Measurements from ENCODE around the gene CDR2L. TPM values are rescaled to one million over a fixed set of nuclear protein-coding genes. Genes with fewer than 3 reads are reported as not detected.

CDR2L gene
- total and polyA plus RNA-seq, 9 donors = 2.1 to 19.2 (median 5.2) TPM

- no peak for TF ChIP-seq POLR2A (IDR thresholded peaks at IDR 0.05)
- peaks cover 2% of the 10 kb centered on the region for H3K4me1 ChIP-seq (ENCODE audit: insufficient read depth)
- intact Hi-C loops (cut with DNase I) = loop anchor here in 1 of 4 donors (10.0 kb wide), 1 partner anchor 48 kb away; the partner anchor contains the start of gene CDR2L
- H3K36me3 ChIP-seq = no peaks in the 10 kb centered on the region
- DNase-seq = peak; percentile 31 to 55 (median 47)
- no peaks in the 10 kb centered on the region for H3K27me3 ChIP-seq
- H3K27ac ChIP-seq = peak overlapping the region; percentile 41 to 89
- 1 to 2% (median 1%) methylated on average over 13 of the region's 13 CpGs for WGBS, 3 donors
- peak overlapping the region; percentile 78 for H3K4me3 ChIP-seq
- no peaks in the 10 kb centered on the region for H3K9me3 ChIP-seq
These were observed 45.4 kb downstream of the CDR2L start for GRCh38 chr17:75032720-75033280.

GRCh38 chr17:75033346-75034235, 46.2 kb downstream of the CDR2L start:
- H3K27ac ChIP-seq = peak overlapping the region; percentile 89 to 91
- WGBS, 3 donors = 0% methylated on average over 36 of the region's 36 CpGs
- no peaks in the 10 kb centered on the region for H3K27me3 ChIP-seq
- no peaks in the 10 kb centered on the region for H3K9me3 ChIP-seq
- H3K4me1 ChIP-seq (ENCODE audit: insufficient read depth) = peaks cover 2% of the 10 kb centered on the region
- peak overlapping the region; percentile 78 for H3K4me3 ChIP-seq
- peak; percentile 94 to 98 (median 97) for DNase-seq
- no peak for TF ChIP-seq EP300 (IDR thresholded peaks at IDR 0.05)
- no peak for TF ChIP-seq CTCF (IDR thresholded peaks at IDR 0.05)
- TF ChIP-seq POLR2A (IDR thresholded peaks at IDR 0.05) = no peak
- H3K36me3 ChIP-seq = no peaks in the 10 kb centered on the region
- intact Hi-C loops (cut with DNase I) = loop anchor here in 1 of 4 donors (10.0 kb wide), 1 partner anchor 49 kb away; the partner anchor contains the start of gene CDR2L

GRCh38 chr17:75034236-75034908, 46.9 kb downstream of the CDR2L start:
- peak overlapping the region; percentile 78 for H3K4me3 ChIP-seq
- peak overlapping the region; percentile 89 to 91 for H3K27ac ChIP-seq
- peak; percentile 88 to 94 (median 94) for DNase-seq
- no peaks in the 10 kb centered on the region for H3K27me3 ChIP-seq
- 0% methylated on average over 37 to 43 of the region's 43 CpGs for WGBS, 3 donors
- intact Hi-C loops (cut with DNase I) = loop anchor here in 1 of 4 donors (10.0 kb wide), 1 partner anchor 50 kb away; the partner anchor contains the start of gene CDR2L
- peaks cover 2% of the 10 kb centered on the region for H3K4me1 ChIP-seq (ENCODE audit: insufficient read depth)
- H3K36me3 ChIP-seq = no peaks in the 10 kb centered on the region
- H3K9me3 ChIP-seq = no peaks in the 10 kb centered on the region
- TF ChIP-seq CTCF (IDR thresholded peaks at IDR 0.05) (peak in 2 of 3 donors; percentile 22 to 37), EP300 (IDR thresholded peaks at IDR 0.05) (no peak), POLR2A (IDR thresholded peaks at IDR 0.05) (no peak)

- H3K27me3 ChIP-seq = no peaks in the 10 kb centered on the region
- no peak for TF ChIP-seq CTCF (IDR thresholded peaks at IDR 0.05)
- no peak for TF ChIP-seq EP300 (IDR thresholded peaks at IDR 0.05)
- no peak for TF ChIP-seq POLR2A (IDR thresholded peaks at IDR 0.05)
- no peak overlapping the region for H3K4me3 ChIP-seq
- 65 to 71% (median 71%) methylated on average over 27 of the region's 27 CpGs for WGBS, 3 donors
- intact Hi-C loops (cut with DNase I) = loop anchor here in 1 of 4 donors (10.0 kb wide), 1 partner anchor 52 kb away; the partner anchor contains the start of gene CDR2L
- H3K36me3 ChIP-seq = no peaks in the 10 kb centered on the region
- H3K9me3 ChIP-seq = no peaks in the 10 kb centered on the region
- peak overlapping the region in 1 of 2 donors; percentile 22 for H3K27ac ChIP-seq
- peak; percentile 68 to 83 (median 73) for DNase-seq
- H3K4me1 ChIP-seq (ENCODE audit: insufficient read depth) = peaks cover 2% of the 10 kb centered on the region
These were observed 49.3 kb downstream of the CDR2L start for GRCh38 chr17:75036643-75037268.

Data from ovary (tissue), 9 donors.